ENCODE results near the gene SH3RF3.
"Not testable (repeated sequence)": the region's sequence is repeated elsewhere in the genome, so short reads cannot be mapped to it uniquely, and the experiment has no call there.

SH3RF3 gene

GRCh38 chr2:109218087-109218791, 89.2 kb downstream of the SH3RF3 start:
- DNase-seq (ENCODE audit: low spot score), result peak; percentile 45

- no peak for DNase-seq (ENCODE audit: low spot score)
Observed at GRCh38 chr2:109218792-109219126, 89.8 kb downstream of the SH3RF3 start.

- no peak for DNase-seq (ENCODE audit: low spot score)
Observed at GRCh38 chr2:109220860-109221259, 91.9 kb downstream of the SH3RF3 start.

GRCh38 chr2:109221316-109221715, 92.3 kb downstream of the SH3RF3 start:
- DNase-seq (ENCODE audit: low spot score), result not testable (repeated sequence)

- DNase-seq (ENCODE audit: low spot score), result no peak
Observed at GRCh38 chr2:109222422-109222821, 93.4 kb downstream of the SH3RF3 start.

GRCh38 chr2:109222825-109223471, 93.9 kb downstream of the SH3RF3 start:
- no peak for DNase-seq (ENCODE audit: low spot score)

GRCh38 chr2:109223490-109223889, 94.5 kb downstream of the SH3RF3 start:
- DNase-seq (ENCODE audit: low spot score), result no peak

- DNase-seq (ENCODE audit: low spot score), result not testable (repeated sequence)
Observed at GRCh38 chr2:109224341-109224740, 95.3 kb downstream of the SH3RF3 start.

- no peak for DNase-seq (ENCODE audit: low spot score)
Observed at GRCh38 chr2:109225170-109225782, 96.3 kb downstream of the SH3RF3 start.

GRCh38 chr2:109226128-109226527, 97.1 kb downstream of the SH3RF3 start:
- no peak for DNase-seq (ENCODE audit: low spot score)

- DNase-seq (ENCODE audit: low spot score), result no peak
Observed at GRCh38 chr2:109226622-109227021, 97.6 kb downstream of the SH3RF3 start.

- no peak for DNase-seq (ENCODE audit: low spot score)
Observed at GRCh38 chr2:109229094-109229675, 100.2 kb downstream of the SH3RF3 start.

GRCh38 chr2:109230941-109231420, 102.0 kb downstream of the SH3RF3 start:
- no peak for DNase-seq (ENCODE audit: low spot score)

GRCh38 chr2:109231428-109231827, 102.4 kb downstream of the SH3RF3 start:
- DNase-seq (ENCODE audit: low spot score), result no peak

GRCh38 chr2:109231996-109232705, 103.1 kb downstream of the SH3RF3 start:
- no peak for DNase-seq (ENCODE audit: low spot score)

GRCh38 chr2:109232909-109233308, 103.9 kb downstream of the SH3RF3 start:
- no peak for DNase-seq (ENCODE audit: low spot score)

GRCh38 chr2:109233643-109234042, 104.6 kb downstream of the SH3RF3 start:
- DNase-seq (ENCODE audit: low spot score), result no peak

- DNase-seq (ENCODE audit: low spot score), result no peak
Observed at GRCh38 chr2:109234355-109234754, 105.3 kb downstream of the SH3RF3 start.

- DNase-seq (ENCODE audit: low spot score), result no peak
Observed at GRCh38 chr2:109236147-109236546, 107.1 kb downstream of the SH3RF3 start.

- no peak for DNase-seq (ENCODE audit: low spot score)
Observed at GRCh38 chr2:109237792-109238191, 108.8 kb downstream of the SH3RF3 start.

- peak; percentile 78 for DNase-seq (ENCODE audit: low spot score)
Observed at GRCh38 chr2:109238580-109238979, 109.6 kb downstream of the SH3RF3 start.

GRCh38 chr2:109239720-109240119, 110.7 kb downstream of the SH3RF3 start:
- no peak for DNase-seq (ENCODE audit: low spot score)

Data from Ammon's horn (tissue), 1 donor.